MM.1S (cell line): ENCODE measurements around the gene AWAT1.

Source experiments
- DNase-seq: peaks from one replicate; pipeline ENCODE4 v3.0.0-alpha.2; 2015
- H2AFZ ChIP-seq: fragments of 300-600 bp; sonication (generic); 2 replicates; pipeline ENCODE4 v1.6.0; 2016; ENCODE audit warnings: antibody characterized with exemption, low read length
- H3F3A ChIP-seq: fragments of 300-600 bp; sonication (generic); 2 replicates; pipeline ENCODE4 v1.6.1; 2016; ENCODE audit warnings: mild to moderate bottlenecking, antibody characterized with exemption, low read length, moderate library complexity, mixed read lengths; ENCODE audit not compliant: insufficient read depth
- H3K27ac ChIP-seq: fragments of 300-600 bp; sonication (generic); 2 replicates; pipeline ENCODE4 v1.5.1; 2016; ENCODE audit warnings: mild to moderate bottlenecking, low read length
- H3K27me3 ChIP-seq: fragments of 300-600 bp; sonication (generic); replicated peaks from 2 replicates; pipeline ENCODE4 v1.6.0; 2016; ENCODE audit warnings: low read length; ENCODE audit not compliant: insufficient read depth
- H3K36me3 ChIP-seq: fragments of 300-600 bp; sonication (generic); replicated peaks from 2 replicates; pipeline ENCODE4 v1.6.1; 2016; ENCODE audit warnings: mild to moderate bottlenecking, low read length, mixed read lengths; ENCODE audit not compliant: insufficient read depth
- H3K4me1 ChIP-seq: fragments of 300-600 bp; sonication (generic); 2 replicates; pipeline ENCODE4 v1.6.1; 2016; ENCODE audit warnings: low read length, mixed read lengths
- H3K4me2 ChIP-seq: fragments of 300-600 bp; sonication (generic); 2 replicates; pipeline ENCODE4 v1.6.0; 2016; ENCODE audit warnings: low read depth, low read length
- H3K4me3 ChIP-seq: fragments of 300-600 bp; sonication (generic); 2 replicates; pipeline ENCODE4 v1.5.1; 2016; ENCODE audit warnings: low read length, mixed read lengths
- H3K79me2 ChIP-seq: fragments of 300-600 bp; sonication (generic); 2 replicates; pipeline ENCODE4 v1.6.1; 2016; ENCODE audit warnings: mixed run types, low read length, mixed read lengths
- H3K9ac ChIP-seq: fragments of 300-600 bp; sonication (generic); 2 replicates; pipeline ENCODE4 v1.6.1; 2016; ENCODE audit warnings: low read length, mixed read lengths
- H3K9me2 ChIP-seq: fragments of 300-600 bp; sonication (generic); replicated peaks from 2 replicates; pipeline ENCODE4 v1.6.1; 2016; ENCODE audit warnings: mild to moderate bottlenecking, low read length, mixed read lengths; ENCODE audit not compliant: insufficient read depth
- H3K9me3 ChIP-seq: fragments of 300-600 bp; sonication (generic); replicated peaks from 2 replicates; pipeline ENCODE4 v1.6.1; 2016; ENCODE audit warnings: mild to moderate bottlenecking, low read length, mixed read lengths; ENCODE audit not compliant: insufficient read depth
- H4K20me1 ChIP-seq: fragments of 300-600 bp; sonication (generic); 2 replicates; pipeline ENCODE4 v1.6.1; 2016; ENCODE audit warnings: mild to moderate bottlenecking, low read length, moderate library complexity, mixed read lengths; ENCODE audit not compliant: insufficient read depth
- CTCF ChIP-seq: fragments of 300-600 bp; sonication (generic); IDR thresholded peaks from 2 replicates; pipeline ENCODE4 v1.5.1; 2016; ENCODE audit warnings: antibody characterized with exemption, low read length, mixed read lengths
- EZH2 ChIP-seq: fragments of 300-600 bp; sonication (generic); optimal IDR thresholded peaks from 2 replicates; pipeline ENCODE3; 2017; ENCODE audit warnings: low read depth, mild to moderate bottlenecking, antibody characterized with exemption, low read length, mixed read lengths
- EZH2phosphoT487 ChIP-seq: fragments of 300-600 bp; sonication (generic); IDR thresholded peaks from 2 replicates; pipeline ENCODE4 v1.6.1; 2018; ENCODE audit warnings: antibody characterized with exemption, low read length

The AWAT1 gene

GRCh38 chrX:70255452-70255851 is 21.0 kb downstream of the AWAT1 start:
- Histone ChIP-seq H3K9me2 (no peaks in the 10 kb centered on the region), H3K36me3 (no peaks in the 10 kb centered on the region), H3F3A (no peaks in the 10 kb centered on the region), H3K4me2 (no peak overlapping the region), H3K9ac (no peak overlapping the region), H3K27me3 (no peaks in the 10 kb centered on the region), H3K79me2 (no peaks in the 10 kb centered on the region), H3K4me1 (no peaks in the 10 kb centered on the region), H3K27ac (no peak overlapping the region), H3K4me3 (no peak overlapping the region), H3K9me3 (no peaks in the 10 kb centered on the region), H4K20me1 (no peaks in the 10 kb centered on the region), H2AFZ (no peak overlapping the region)
- DNase-seq = no peak
- no peak for TF ChIP-seq CTCF
- TF ChIP-seq EZH2 = no peak
- TF ChIP-seq EZH2phosphoT487 = no peak

- Histone ChIP-seq H3K4me2 (no peak overlapping the region), H3K27ac (no peak overlapping the region), H4K20me1 (no peaks in the 10 kb centered on the region), H3K9me2 (no peaks in the 10 kb centered on the region), H3K79me2 (no peaks in the 10 kb centered on the region), H3K4me3 (no peak overlapping the region), H3K9me3 (no peaks in the 10 kb centered on the region), H2AFZ (no peak overlapping the region), H3K4me1 (no peaks in the 10 kb centered on the region), H3K9ac (no peak overlapping the region), H3K27me3 (no peaks in the 10 kb centered on the region), H3K36me3 (no peaks in the 10 kb centered on the region), H3F3A (no peaks in the 10 kb centered on the region)
- TF ChIP-seq EZH2phosphoT487 (no peak), EZH2 (no peak), CTCF (no peak)
- DNase-seq = no peak
These were observed 23.2 kb downstream of the AWAT1 start for GRCh38 chrX:70257423-70258288.

GRCh38 chrX:70260104-70260503 is 25.6 kb downstream of the AWAT1 start, which contains the start of gene P2RY4:
TSS of gene P2RY4 (minus strand) at chrX:70260204. CDS start at chrX:70259624, 580 bp downstream.
- Histone ChIP-seq H3K36me3 (no peaks in the 10 kb centered on the region), H3K4me2 (no peak within 1 kb of the TSS), H4K20me1 (no peaks in the 10 kb centered on the region), H3F3A (no peaks in the 10 kb centered on the region), H3K9me3 (no peaks in the 10 kb centered on the region), H2AFZ (no peak within 1 kb of the TSS), H3K27me3 (no peaks in the 10 kb centered on the region), H3K4me3 (no peak within 1 kb of the TSS), H3K27ac (no peak within 1 kb of the TSS), H3K9me2 (no peaks in the 10 kb centered on the region), H3K4me1 (no peaks in the 10 kb centered on the region), H3K9ac (no peak within 1 kb of the TSS), H3K79me2 (no peaks in the 10 kb centered on the region)
- DNase-seq = no peak
- TF ChIP-seq EZH2 (no peak), EZH2phosphoT487 (no peak), CTCF (no peak)
